Smooth muscle cell (in vitro differentiated cells): Measurements from ENCODE around the gene DUSP2. TPM values are rescaled to one million over a fixed set of nuclear protein-coding genes. Genes with fewer than 3 reads are reported as not detected.

ENCODE experiments used
- DNase-seq: peaks from one replicate; lab custom pipeline; 2025; ENCODE audit not compliant: unreplicated experiment; lab: John Stamatoyannopoulos, UW
- H2AFZ ChIP-seq: fragments of 200-600 bp; sonication (generic); 2 replicates; pipeline ENCODE4 v1.6.0; 2016; ENCODE audit warnings: antibody characterized with exemption, low read depth, mild to moderate bottlenecking
- H3F3A ChIP-seq: fragments of 200-600 bp; sonication (generic); 2 replicates; pipeline ENCODE4 v1.6.0; 2017; ENCODE audit warnings: antibody characterized with exemption, low read depth
- H3K27ac ChIP-seq: fragments of 200-600 bp; sonication (generic); 2 replicates; pipeline ENCODE4 v1.5.1; 2016; ENCODE audit warnings: low read depth, mild to moderate bottlenecking
- H3K27me3 ChIP-seq: fragments of 200-600 bp; sonication (generic); 2 replicates; pipeline ENCODE4 v1.6.1; 2016; ENCODE audit warnings: low read depth, mild to moderate bottlenecking
- H3K36me3 ChIP-seq: fragments of 200-600 bp; sonication (generic); 2 replicates; pipeline ENCODE4 v1.5.1; 2016; ENCODE audit warnings: low read depth
- H3K4me1 ChIP-seq: fragments of 200-600 bp; sonication (generic); 2 replicates; pipeline ENCODE4 v1.5.1; 2016; ENCODE audit warnings: low read depth
- H3K4me2 ChIP-seq: fragments of 200-600 bp; sonication (generic); 2 replicates; pipeline ENCODE4 v1.6.0; 2016; ENCODE audit warnings: mild to moderate bottlenecking
- H3K4me3 ChIP-seq: fragments of 200-600 bp; sonication (generic); 2 replicates; pipeline ENCODE4 v1.5.1; 2016; ENCODE audit warnings: mild to moderate bottlenecking
- H3K79me2 ChIP-seq: fragments of 200-600 bp; sonication (generic); 2 replicates; pipeline ENCODE4 v1.6.0; 2016; ENCODE audit warnings: low read depth, mild to moderate bottlenecking
- H3K9ac ChIP-seq: fragments of 200-600 bp; sonication (generic); 2 replicates; pipeline ENCODE4 v1.6.0; 2016; ENCODE audit warnings: low read depth
- H3K9me3 ChIP-seq: fragments of 200-600 bp; sonication (generic); replicated peaks from 2 replicates; pipeline ENCODE4 v1.5.1; 2016; ENCODE audit warnings: low read depth
- H4K20me1 ChIP-seq: fragments of 200-600 bp; sonication (generic); 2 replicates; pipeline ENCODE4 v1.6.0; 2016; ENCODE audit warnings: low read depth
- CTCF ChIP-seq: fragments of 200-600 bp; sonication (generic); IDR thresholded peaks from 2 replicates; pipeline ENCODE4 v1.5.1; 2017; ENCODE audit warnings: borderline replicate concordance, mild to moderate bottlenecking, antibody characterized with exemption; ENCODE audit not compliant: insufficient read depth, poor library complexity, severe bottlenecking
- WGBS: methylation state at CpG from one replicate; pipeline ENCODE4 v1.1.7; 2016; ENCODE audit warnings: low lambda C conversion rate; 5-methylcytosine and 5-hydroxymethylcytosine counted together
- polyA plus RNA-seq: library from polyadenylated mRNA; unstranded; fragments of >200 nt; fragmentation: Nextera tagmentation; extraction: Ambion mirVana; gene quantifications from 2 replicates; pipeline ENCODE4 v1.2.1, GENCODE V29; 2016
- total RNA-seq: library from RNA; depleted of rRNA; stranded (reverse); fragments of >200 nt; gene quantifications from 2 replicates; pipeline ENCODE4 v1.2.3, GENCODE V29; 2014

DUSP2 gene
- total and polyA plus RNA-seq, 2 experiments from 2014 or later = 55.3 to 89.3 TPM

GRCh38 chr2:96186562-96186961 lies 41.3 kb upstream of the DUSP2 start:
- WGBS = 95% methylated on average over 5 of the region's 5 CpGs
- H3K27ac ChIP-seq = no peak overlapping the region
- no peaks in the 10 kb centered on the region for H3K27me3 ChIP-seq
- H3F3A ChIP-seq = no peaks in the 10 kb centered on the region
- H3K36me3 ChIP-seq = peaks cover 16% of the 10 kb centered on the region
- H3K4me3 ChIP-seq = no peak overlapping the region
- no peak overlapping the region for H3K9ac ChIP-seq
- DNase-seq = no peak
- H3K79me2 ChIP-seq = no peaks in the 10 kb centered on the region
- no peaks in the 10 kb centered on the region for H3K4me1 ChIP-seq
- no peak overlapping the region for H2AFZ ChIP-seq
- H3K4me2 ChIP-seq = no peak overlapping the region
- H3K9me3 ChIP-seq = no peaks in the 10 kb centered on the region
- TF ChIP-seq CTCF = no peak
- H4K20me1 ChIP-seq = peaks cover 5% of the 10 kb centered on the region

- H3K9ac ChIP-seq = no peak overlapping the region
- no peaks in the 10 kb centered on the region for H3K9me3 ChIP-seq
- H4K20me1 ChIP-seq = peaks cover 5% of the 10 kb centered on the region
- WGBS = 98% methylated on average over 1 of the region's 1 CpG
- H3K4me1 ChIP-seq = no peaks in the 10 kb centered on the region
- no peak overlapping the region for H3K4me2 ChIP-seq
- no peak overlapping the region for H3K4me3 ChIP-seq
- H3K36me3 ChIP-seq = peaks cover 12% of the 10 kb centered on the region
- TF ChIP-seq CTCF = no peak
- no peaks in the 10 kb centered on the region for H3K79me2 ChIP-seq
- H2AFZ ChIP-seq = no peak overlapping the region
- no peaks in the 10 kb centered on the region for H3F3A ChIP-seq
- no peak for DNase-seq
- H3K27me3 ChIP-seq = no peaks in the 10 kb centered on the region
- H3K27ac ChIP-seq = no peak overlapping the region
Observed at GRCh38 chr2:96185516-96185915, 40.3 kb upstream of the DUSP2 start.

- no peak overlapping the region for H3K4me2 ChIP-seq
- no peaks in the 10 kb centered on the region for H3K9me3 ChIP-seq
- WGBS = 97% methylated on average over 8 of the region's 8 CpGs
- DNase-seq = no peak
- H3K27me3 ChIP-seq = no peaks in the 10 kb centered on the region
- no peaks in the 10 kb centered on the region for H3K4me1 ChIP-seq
- no peaks in the 10 kb centered on the region for H3F3A ChIP-seq
- H3K9ac ChIP-seq = no peak overlapping the region
- no peak for TF ChIP-seq CTCF
- peaks cover 12% of the 10 kb centered on the region for H3K36me3 ChIP-seq
- H3K4me3 ChIP-seq = no peak overlapping the region
- H2AFZ ChIP-seq = no peak overlapping the region
- peaks cover 3% of the 10 kb centered on the region for H4K20me1 ChIP-seq
- no peak overlapping the region for H3K27ac ChIP-seq
- H3K79me2 ChIP-seq = no peaks in the 10 kb centered on the region
Observed at GRCh38 chr2:96184989-96185388, 39.7 kb upstream of the DUSP2 start.

GRCh38 chr2:96184188-96184587 lies 38.9 kb upstream of the DUSP2 start:
- no peak overlapping the region for H3K4me2 ChIP-seq
- H3F3A ChIP-seq = no peaks in the 10 kb centered on the region
- no peaks in the 10 kb centered on the region for H3K4me1 ChIP-seq
- no peaks in the 10 kb centered on the region for H3K9me3 ChIP-seq
- no peak for DNase-seq
- H3K27me3 ChIP-seq = no peaks in the 10 kb centered on the region
- H3K36me3 ChIP-seq = peaks cover 12% of the 10 kb centered on the region
- no peak for TF ChIP-seq CTCF
- H3K4me3 ChIP-seq = no peak overlapping the region
- 96% methylated on average over 8 of the region's 8 CpGs for WGBS
- H4K20me1 ChIP-seq = no peaks in the 10 kb centered on the region
- no peak overlapping the region for H2AFZ ChIP-seq
- no peak overlapping the region for H3K9ac ChIP-seq
- no peak overlapping the region for H3K27ac ChIP-seq
- no peaks in the 10 kb centered on the region for H3K79me2 ChIP-seq
